CD8-positive, alpha-beta memory T cell (primary cell): ENCODE measurements around the gene HS2ST1. TPM values are rescaled to one million over a fixed set of nuclear protein-coding genes. Genes with fewer than 3 reads are reported as not detected.

Source experiments
- CTCF ChIA-PET: fragments of 350-600 bp; sonication (Branson Sonifier 250); formaldehyde crosslinking; loops from one replicate; lab custom pipeline; 2021; ENCODE audit warnings: antibody characterized with exemption; lab: Charles Lee
- POLR2A ChIA-PET: fragments of 350-600 bp; sonication (Branson Sonifier 250); formaldehyde crosslinking; loops from one replicate; lab custom pipeline; 2021; ENCODE audit warnings: antibody characterized with exemption; lab: Charles Lee
- DNase-seq, 5 donors: peaks; one replicate each; pipeline versions ENCODE4 v3.0.0 to v3.0.0-alpha.2; 2020 to 2022; ENCODE audit warnings: mixed read lengths in 1 of 5
- H3K27ac ChIP-seq: one replicate; pipeline ENCODE4 v1.7.0; 2013; ENCODE audit warnings: low read depth, mild to moderate bottlenecking, low read length, moderate library complexity
- H3K27me3 ChIP-seq: 2 replicates; pipeline ENCODE4 v1.7.0; 2013; ENCODE audit warnings: low read length, mild to moderate bottlenecking; ENCODE audit not compliant: insufficient read depth, poor library complexity, severe bottlenecking
- H3K36me3 ChIP-seq: 2 replicates; pipeline ENCODE4 v1.7.0; 2013; ENCODE audit warnings: mild to moderate bottlenecking, low read length, moderate library complexity; ENCODE audit not compliant: insufficient read depth
- H3K4me1 ChIP-seq: 2 replicates; pipeline ENCODE4 v1.7.0; 2013; ENCODE audit warnings: mild to moderate bottlenecking, low read length, moderate library complexity; ENCODE audit not compliant: insufficient read depth
- H3K4me3 ChIP-seq: 2 replicates; pipeline ENCODE4 v1.7.0; 2013; ENCODE audit warnings: mild to moderate bottlenecking, low read length
- H3K9me3 ChIP-seq: 2 replicates; pipeline ENCODE4 v1.7.0; 2013; ENCODE audit warnings: mild to moderate bottlenecking, low read length
- H3K27ac Mint-ChIP-seq, 8 donors: one replicate each; pipeline ENCODE4 v1.8.0; 2020 to 2021; ENCODE audit warnings: mixed read lengths in 8 of 8, mild to moderate bottlenecking in 6 of 8, inconsistent platforms in 3 of 8, moderate library complexity in 3 of 8
- H3K27me3 Mint-ChIP-seq, 2 donors: one replicate each; pipeline ENCODE4 v1.8.0; 2020 to 2021; ENCODE audit warnings: mixed read lengths in 2 of 2, mild to moderate bottlenecking in 1 of 2, moderate library complexity in 1 of 2
- H3K36me3 Mint-ChIP-seq, 3 donors: one replicate each; pipeline ENCODE4 v1.8.0; 2020 to 2021; ENCODE audit warnings: mixed read lengths in 3 of 3, inconsistent platforms in 1 of 3, mild to moderate bottlenecking in 1 of 3
- H3K4me1 Mint-ChIP-seq, 3 donors: one replicate each; pipeline ENCODE4 v1.8.0; 2020 to 2021; ENCODE audit warnings: mixed read lengths in 3 of 3, inconsistent platforms in 1 of 3, mild to moderate bottlenecking in 1 of 3
- H3K4me3 Mint-ChIP-seq, 7 donors: one replicate each; pipeline ENCODE4 v1.8.0; 2020 to 2021; ENCODE audit warnings: mixed read lengths in 7 of 7, mild to moderate bottlenecking in 6 of 7, moderate library complexity in 4 of 7, inconsistent platforms in 2 of 7
- H3K9me3 Mint-ChIP-seq, 5 donors: one replicate each; pipeline ENCODE4 v1.8.0; 2020 to 2022; ENCODE audit warnings: mixed read lengths in 5 of 5, mild to moderate bottlenecking in 3 of 5, moderate library complexity in 2 of 5, inconsistent platforms in 1 of 5
- polyA plus RNA-seq: library from polyadenylated mRNA; unstranded; fragments of 300-500 nt; fragmentation: Illumina TruSeq; gene quantifications from one replicate; pipeline ENCODE4 v1.2.3, GENCODE V29; 2021
- total RNA-seq, 2 experiments: library from RNA; stranded (reverse); gene quantifications; one replicate each; pipeline ENCODE4 v1.2.3, GENCODE V29; 2021

HS2ST1 gene
- total and polyA plus RNA-seq, 3 experiments from 2014 or later, result 8.4 to 20.2 (median 18.8) TPM

DNA sequence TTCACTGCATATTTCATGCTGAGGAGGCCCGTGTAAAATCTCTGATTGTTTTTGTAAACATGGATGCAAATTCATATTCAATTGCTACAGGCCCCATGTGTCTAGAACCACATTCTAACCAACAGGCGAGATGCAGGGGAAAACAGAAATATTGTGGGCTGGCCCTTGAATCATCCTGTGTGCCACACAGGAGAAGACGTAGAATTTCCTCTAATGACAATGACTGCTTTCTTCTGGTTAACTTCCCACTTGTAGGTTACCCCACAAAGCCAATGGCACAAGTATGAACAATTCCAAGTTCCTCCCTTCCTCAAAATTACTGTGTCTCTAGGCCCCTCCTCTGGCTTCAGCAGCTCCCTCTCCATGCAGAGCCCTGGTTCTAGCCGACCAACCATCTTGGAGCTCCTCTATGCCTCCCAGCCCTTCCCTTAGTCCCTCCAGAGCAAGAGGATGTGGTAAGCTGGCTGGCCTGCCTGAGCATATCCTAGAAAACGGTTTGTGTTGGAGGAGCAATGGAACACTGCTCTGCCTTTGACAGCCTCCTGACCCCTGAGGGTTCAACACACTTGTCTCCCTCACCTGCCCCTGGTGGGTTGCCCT, 205.2 kb downstream of the HS2ST1 start:
- Mint-ChIP-seq H3K9me3 (no peaks in the 10 kb centered on the region), H3K27me3 (peaks cover 0 to 6% of the 10 kb centered on the region in 2 donors), H3K27ac (peak overlapping the region in 1 of 8 donors; percentile 69), H3K4me3 (no peak overlapping the region), H3K4me1 (no peaks in the 10 kb centered on the region), H3K36me3 (peaks cover 0 to 3% (median 0%) of the 10 kb centered on the region in 3 donors)
- no peaks in the 10 kb centered on the region for H3K36me3 ChIP-seq
- CTCF ChIA-PET, result interaction anchor here (0.9 kb wide), 1 partner anchor 12 kb away, joined by 4 read pairs; no protein-coding TSS in a partner anchor
- H3K4me3 ChIP-seq, result no peak overlapping the region
- H3K27ac ChIP-seq, result no peak overlapping the region
- no peaks in the 10 kb centered on the region for H3K4me1 ChIP-seq
- DNase-seq, result no peak
- H3K27me3 ChIP-seq, result no peaks in the 10 kb centered on the region
- no peaks in the 10 kb centered on the region for H3K9me3 ChIP-seq
- POLR2A ChIA-PET, result no interaction called here

DNA sequence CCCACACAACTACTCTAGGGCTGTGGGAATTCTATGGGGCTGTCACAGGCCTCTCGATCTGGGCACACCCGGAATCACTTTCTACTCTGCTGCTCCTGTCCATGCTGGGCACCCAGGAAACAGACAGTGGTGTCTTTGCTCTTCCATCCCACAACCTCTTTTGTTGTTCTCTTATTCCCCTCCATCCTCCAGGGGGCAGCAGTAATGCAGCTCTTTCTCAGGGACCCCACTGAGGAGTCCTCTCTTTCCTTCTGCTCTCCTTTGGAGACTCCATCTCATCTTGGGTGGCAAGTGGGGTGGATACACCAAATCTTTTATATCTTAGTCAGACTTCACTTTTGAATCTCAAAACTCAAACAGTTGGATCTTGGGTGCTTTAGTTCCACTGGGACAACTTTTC, 206.3 kb downstream of the HS2ST1 start:
- no peaks in the 10 kb centered on the region for H3K4me1 Mint-ChIP-seq
- H3K36me3 ChIP-seq, result no peaks in the 10 kb centered on the region
- peaks cover 0 to 6% of the 10 kb centered on the region in 2 donors for H3K27me3 Mint-ChIP-seq
- no peaks in the 10 kb centered on the region for H3K27me3 ChIP-seq
- H3K4me3 ChIP-seq, result no peak overlapping the region
- ChIA-PET CTCF (no interaction called here), POLR2A (no interaction called here)
- no peaks in the 10 kb centered on the region for H3K9me3 ChIP-seq
- DNase-seq, result no peak
- no peak overlapping the region for H3K27ac ChIP-seq
- no peak overlapping the region for H3K27ac Mint-ChIP-seq
- peaks cover 0 to 3% (median 0%) of the 10 kb centered on the region in 3 donors for H3K36me3 Mint-ChIP-seq
- no peaks in the 10 kb centered on the region for H3K9me3 Mint-ChIP-seq
- no peaks in the 10 kb centered on the region for H3K4me1 ChIP-seq
- no peak overlapping the region for H3K4me3 Mint-ChIP-seq

- CTCF ChIA-PET, result no interaction called here
Observed at GRCh38 chr1:87121711-87122163, 207.3 kb downstream of the HS2ST1 start.

GRCh38 chr1:87122243-87122642, 207.8 kb downstream of the HS2ST1 start:
- Mint-ChIP-seq H3K27ac (no peak overlapping the region), H3K4me1 (no peaks in the 10 kb centered on the region), H3K9me3 (no peaks in the 10 kb centered on the region), H3K36me3 (peaks cover 0 to 3% (median 0%) of the 10 kb centered on the region in 3 donors), H3K4me3 (no peak overlapping the region), H3K27me3 (peaks cover 0 to 6% of the 10 kb centered on the region in 2 donors)
- no peaks in the 10 kb centered on the region for H3K27me3 ChIP-seq
- H3K36me3 ChIP-seq, result no peaks in the 10 kb centered on the region
- ChIA-PET POLR2A (no interaction called here), CTCF (no interaction called here)
- no peak overlapping the region for H3K27ac ChIP-seq
- no peak overlapping the region for H3K4me3 ChIP-seq
- H3K4me1 ChIP-seq, result no peaks in the 10 kb centered on the region
- H3K9me3 ChIP-seq, result no peaks in the 10 kb centered on the region
- DNase-seq, result no peak

More at GRCh38 chr1:87121711-87122163, 207.3 kb downstream of the HS2ST1 start:
- Mint-ChIP-seq H3K4me1 (no peaks in the 10 kb centered on the region), H3K36me3 (peaks cover 0 to 3% (median 0%) of the 10 kb centered on the region in 3 donors), H3K9me3 (no peaks in the 10 kb centered on the region), H3K27ac (no peak overlapping the region), H3K4me3 (no peak overlapping the region), H3K27me3 (peaks cover 0 to 6% of the 10 kb centered on the region in 2 donors)
- POLR2A ChIA-PET, result no interaction called here
- H3K27ac ChIP-seq, result no peak overlapping the region
- H3K4me3 ChIP-seq, result no peak overlapping the region
- no peak for DNase-seq
- no peaks in the 10 kb centered on the region for H3K9me3 ChIP-seq
- no peaks in the 10 kb centered on the region for H3K4me1 ChIP-seq
- H3K27me3 ChIP-seq, result no peaks in the 10 kb centered on the region
- H3K36me3 ChIP-seq, result no peaks in the 10 kb centered on the region

DNA sequence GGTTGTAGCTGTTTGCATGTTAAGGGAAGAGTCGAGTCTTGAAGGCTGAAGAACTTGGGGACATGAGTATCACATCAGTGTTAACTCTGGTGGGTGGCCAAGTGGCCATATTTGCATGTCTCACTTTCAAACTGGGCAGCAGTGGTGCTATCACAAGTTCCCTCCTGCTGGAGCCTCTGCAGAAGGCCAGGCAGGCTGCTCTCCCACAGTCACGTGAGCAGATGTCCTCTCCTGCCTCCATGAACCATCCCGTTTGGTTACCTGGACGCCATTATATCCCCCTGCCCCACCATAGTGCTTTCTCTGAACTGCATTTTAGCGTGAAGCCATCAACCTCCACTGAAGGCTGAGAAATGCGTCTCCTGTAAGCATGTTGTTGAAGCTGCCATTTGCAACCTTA, 209.2 kb downstream of the HS2ST1 start:
- no peak overlapping the region for H3K27ac Mint-ChIP-seq
- peaks cover 0 to 6% of the 10 kb centered on the region in 2 donors for H3K27me3 Mint-ChIP-seq
- no peak for DNase-seq
- Histone ChIP-seq H3K4me3 (no peak overlapping the region), H3K36me3 (no peaks in the 10 kb centered on the region), H3K27me3 (no peaks in the 10 kb centered on the region), H3K9me3 (no peaks in the 10 kb centered on the region), H3K4me1 (no peaks in the 10 kb centered on the region), H3K27ac (no peak overlapping the region)
- no peaks in the 10 kb centered on the region for H3K9me3 Mint-ChIP-seq
- POLR2A ChIA-PET, result no interaction called here
- CTCF ChIA-PET, result no interaction called here
- peaks cover 0 to 3% (median 0%) of the 10 kb centered on the region in 3 donors for H3K36me3 Mint-ChIP-seq
- H3K4me3 Mint-ChIP-seq, result no peak overlapping the region
- no peaks in the 10 kb centered on the region for H3K4me1 Mint-ChIP-seq

GRCh38 chr1:87126886-87127505, 212.6 kb downstream of the HS2ST1 start:
- no peak for DNase-seq
- H3K36me3 Mint-ChIP-seq, result no peaks in the 10 kb centered on the region
- Histone ChIP-seq H3K4me1 (no peaks in the 10 kb centered on the region), H3K9me3 (no peaks in the 10 kb centered on the region), H3K4me3 (no peak overlapping the region), H3K36me3 (no peaks in the 10 kb centered on the region), H3K27me3 (no peaks in the 10 kb centered on the region), H3K27ac (no peak overlapping the region)
- no peak overlapping the region for H3K4me3 Mint-ChIP-seq
- CTCF ChIA-PET, result no interaction called here
- peaks cover 8 to 35% of the 10 kb centered on the region in 2 donors for H3K27me3 Mint-ChIP-seq
- H3K9me3 Mint-ChIP-seq, result no peaks in the 10 kb centered on the region
- POLR2A ChIA-PET, result no interaction called here
- H3K4me1 Mint-ChIP-seq, result peaks cover 5 to 7% (median 5%) of the 10 kb centered on the region in 3 donors
- H3K27ac Mint-ChIP-seq, result no peak overlapping the region

GRCh38 chr1:87127581-87127980, 213.1 kb downstream of the HS2ST1 start:
- Histone ChIP-seq H3K36me3 (no peaks in the 10 kb centered on the region), H3K9me3 (no peaks in the 10 kb centered on the region), H3K27me3 (peaks cover 2% of the 10 kb centered on the region), H3K4me1 (no peaks in the 10 kb centered on the region), H3K27ac (no peak overlapping the region), H3K4me3 (no peak overlapping the region)
- Mint-ChIP-seq H3K4me3 (no peak overlapping the region), H3K27ac (no peak overlapping the region), H3K9me3 (peaks cover 0 to under 1% (median 0%) of the 10 kb centered on the region in 5 donors), H3K4me1 (peaks cover 7 to 11% (median 7%) of the 10 kb centered on the region in 3 donors), H3K36me3 (no peaks in the 10 kb centered on the region), H3K27me3 (peaks cover 10 to 37% of the 10 kb centered on the region in 2 donors)
- POLR2A ChIA-PET, result no interaction called here
- DNase-seq, result no peak
- CTCF ChIA-PET, result no interaction called here

- peaks cover 9 to 16% (median 10%) of the 10 kb centered on the region in 3 donors for H3K4me1 Mint-ChIP-seq
- H3K9me3 Mint-ChIP-seq, result peaks cover 0 to 2% (median 0%) of the 10 kb centered on the region in 5 donors
- H3K27me3 ChIP-seq, result peaks cover 10% of the 10 kb centered on the region
- peaks cover 16 to 44% of the 10 kb centered on the region in 2 donors for H3K27me3 Mint-ChIP-seq
- DNase-seq, result no peak
- ChIA-PET CTCF (no interaction called here), POLR2A (no interaction called here)
- H3K36me3 Mint-ChIP-seq, result no peaks in the 10 kb centered on the region
- no peak overlapping the region for H3K27ac ChIP-seq
- H3K27ac Mint-ChIP-seq, result no peak overlapping the region
- H3K9me3 ChIP-seq, result no peaks in the 10 kb centered on the region
- no peak overlapping the region for H3K4me3 ChIP-seq
- peak overlapping the region in 1 of 7 donors; percentile 55 for H3K4me3 Mint-ChIP-seq
- no peaks in the 10 kb centered on the region for H3K36me3 ChIP-seq
- H3K4me1 ChIP-seq, result no peaks in the 10 kb centered on the region
Observed at GRCh38 chr1:87129038-87129437, 214.6 kb downstream of the HS2ST1 start.
